COLO668 (cell line): ENCODE data around the gene MAP2K2.
A peak's percentile ranks its signal among the peaks of the same experiment; 100 is the strongest.

Source experiments
- DNase-seq: peaks from one replicate; lab custom pipeline; 2025; ENCODE audit not compliant: unreplicated experiment; lab: John Stamatoyannopoulos, UW

MAP2K2 gene

DNA sequence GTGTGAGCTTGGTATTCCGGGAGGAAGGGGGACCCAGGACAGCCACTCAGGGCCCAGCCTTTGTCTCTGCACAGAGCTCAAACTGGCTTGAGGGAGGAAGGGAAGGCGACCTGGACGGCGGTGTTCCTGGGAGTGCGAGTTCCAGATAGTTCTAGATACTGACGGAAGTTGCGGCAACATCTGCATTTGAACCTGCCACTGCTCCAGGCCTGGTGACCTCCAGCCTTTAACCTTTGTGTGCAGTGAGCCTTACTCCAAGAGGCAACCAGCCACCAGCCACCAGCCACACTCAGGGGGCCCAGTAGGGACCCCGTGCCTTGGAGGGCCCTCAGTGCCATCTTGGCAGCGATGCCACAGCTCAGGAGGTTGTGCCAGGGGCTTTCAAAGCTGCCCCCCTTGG, 41.8 kb downstream of the MAP2K2 start:
- DNase-seq = no peak

DNA sequence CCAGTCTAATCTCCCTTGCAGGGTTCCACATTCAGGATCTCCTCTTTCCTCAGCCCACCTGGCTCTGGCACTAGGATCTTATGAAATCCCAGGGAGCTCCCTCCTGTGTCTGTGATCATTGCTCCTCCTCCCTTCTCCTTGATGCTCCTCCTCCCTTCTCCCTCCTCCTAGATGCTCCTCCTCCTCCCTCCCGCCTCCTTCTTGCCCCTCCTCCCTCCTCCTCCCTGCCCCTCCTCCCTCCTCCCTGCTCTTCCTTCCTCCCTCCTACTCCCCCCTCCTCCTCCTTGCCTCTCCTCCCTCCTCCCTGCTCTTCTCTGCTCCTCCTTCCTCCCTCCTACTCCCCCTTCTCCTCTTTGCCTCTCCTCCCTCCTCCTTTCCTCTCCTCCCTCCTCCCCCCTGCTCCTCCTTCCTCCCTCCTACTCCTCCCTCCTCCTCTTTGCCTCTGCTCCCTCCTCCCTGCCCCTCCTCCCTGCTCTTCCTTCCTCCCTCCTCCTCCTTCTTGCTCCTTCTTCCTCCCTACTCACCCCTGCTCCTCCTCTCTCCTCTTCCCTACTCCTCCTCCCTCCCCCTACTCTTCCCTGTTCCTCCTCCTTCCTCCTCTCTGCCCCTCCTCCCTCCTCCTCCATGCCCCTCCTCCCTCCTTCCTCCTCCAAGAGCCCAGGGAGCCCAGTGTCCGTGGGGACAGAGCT, 42.3 kb downstream of the MAP2K2 start:
- DNase-seq = no peak

DNA sequence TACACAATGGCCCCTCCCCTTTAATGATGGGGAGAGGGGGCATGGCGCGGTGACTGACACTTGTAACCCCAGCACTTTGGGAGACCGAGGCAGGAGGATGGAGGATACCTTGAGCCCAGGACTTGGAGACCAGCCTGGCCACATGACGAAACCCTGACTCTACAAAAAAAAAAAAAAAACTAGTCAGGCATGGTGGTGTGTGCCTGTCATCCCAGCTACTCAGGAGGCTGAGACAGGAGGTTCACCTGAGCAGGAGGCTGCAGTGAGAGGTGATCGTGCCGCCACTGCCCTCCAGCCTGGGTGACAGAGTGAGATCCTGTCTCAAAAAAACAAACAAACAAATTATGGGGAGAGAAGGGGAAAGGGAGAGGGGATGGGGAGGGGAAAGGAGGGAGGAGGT, 43.4 kb downstream of the MAP2K2 start:
- DNase-seq = no peak

DNA sequence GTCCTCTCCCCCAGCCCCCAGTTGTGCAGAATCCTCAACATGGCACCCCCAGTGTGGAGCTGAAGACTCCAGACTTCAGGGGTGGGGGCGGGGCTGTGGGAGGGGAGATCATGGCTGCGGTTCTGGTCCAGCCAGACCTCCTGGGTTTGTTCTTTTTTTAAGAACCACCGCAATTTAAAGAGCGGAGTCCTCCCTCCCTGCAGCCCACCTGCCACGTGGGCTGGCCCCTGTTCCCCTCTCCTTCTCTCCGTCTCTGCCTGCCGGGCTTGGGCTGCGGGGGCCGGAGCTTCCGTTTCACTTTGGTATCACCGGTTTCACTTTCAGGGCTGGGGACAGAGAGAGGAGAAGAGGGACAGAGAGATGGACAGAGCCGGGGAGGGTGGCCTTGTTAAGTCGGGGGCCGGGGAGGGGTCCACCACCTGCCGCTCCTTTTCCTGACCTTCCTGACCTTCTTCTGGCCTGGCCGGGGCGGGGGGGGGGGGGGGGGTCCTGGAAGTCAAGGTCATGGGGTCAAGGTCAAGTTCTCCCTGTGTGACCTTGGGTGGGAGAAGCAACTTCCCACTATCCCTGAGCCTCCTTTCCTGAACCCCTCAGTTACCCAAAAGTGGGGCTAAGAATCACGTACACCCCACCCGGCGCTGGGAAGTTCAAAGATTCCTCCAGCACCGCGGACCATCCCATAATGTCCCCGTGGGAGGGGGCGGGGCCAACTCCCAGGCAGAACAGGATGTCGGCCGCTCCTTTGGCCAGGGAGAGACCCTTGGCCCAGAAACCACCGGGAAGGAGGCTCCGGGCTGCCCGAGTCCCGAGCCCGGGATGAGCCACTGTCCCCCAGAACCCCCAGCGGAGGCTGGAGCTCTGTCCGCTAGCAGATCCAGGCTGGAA, 45.9 kb downstream of the MAP2K2 start:
- DNase-seq = peak; percentile 31

DNA sequence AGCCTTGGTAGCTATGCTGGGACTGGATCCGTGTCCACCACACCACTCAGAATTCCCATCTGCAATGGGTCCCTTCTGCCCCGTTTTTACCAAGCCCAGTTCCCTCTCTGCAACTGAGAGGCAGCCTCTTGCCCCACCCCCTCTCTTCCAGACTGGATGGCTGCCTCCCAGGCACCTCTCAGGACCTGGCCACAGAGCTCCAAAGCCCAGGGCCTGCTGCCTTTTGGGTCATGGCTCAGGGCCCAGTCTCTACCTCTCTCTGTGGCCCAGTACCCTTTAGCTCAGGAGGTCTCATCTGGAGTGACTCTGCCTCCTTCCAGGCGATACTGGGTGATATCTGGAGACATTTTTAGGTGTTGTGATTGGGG, 46.9 kb downstream of the MAP2K2 start:
- no peak for DNase-seq

DNA sequence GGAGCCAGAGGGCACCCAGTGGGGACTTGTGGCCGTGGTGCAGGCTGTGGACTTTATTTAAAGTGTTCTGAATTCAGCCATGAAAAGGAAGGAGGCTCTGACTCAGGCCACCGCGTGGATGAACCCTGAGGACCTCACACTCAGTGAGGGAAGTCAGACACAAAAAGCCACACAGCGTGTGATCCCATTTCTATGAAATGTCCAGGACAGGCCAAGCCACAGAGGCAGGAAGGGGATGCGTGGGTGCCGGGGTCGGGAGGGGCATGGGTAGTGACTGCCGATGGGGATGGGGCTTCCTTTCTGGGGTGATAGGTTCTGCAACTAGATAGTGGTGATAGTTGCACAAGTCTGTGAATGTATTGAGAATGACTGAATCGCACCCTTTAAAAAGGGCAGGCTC, 48.5 kb downstream of the MAP2K2 start:
- no peak for DNase-seq

DNA sequence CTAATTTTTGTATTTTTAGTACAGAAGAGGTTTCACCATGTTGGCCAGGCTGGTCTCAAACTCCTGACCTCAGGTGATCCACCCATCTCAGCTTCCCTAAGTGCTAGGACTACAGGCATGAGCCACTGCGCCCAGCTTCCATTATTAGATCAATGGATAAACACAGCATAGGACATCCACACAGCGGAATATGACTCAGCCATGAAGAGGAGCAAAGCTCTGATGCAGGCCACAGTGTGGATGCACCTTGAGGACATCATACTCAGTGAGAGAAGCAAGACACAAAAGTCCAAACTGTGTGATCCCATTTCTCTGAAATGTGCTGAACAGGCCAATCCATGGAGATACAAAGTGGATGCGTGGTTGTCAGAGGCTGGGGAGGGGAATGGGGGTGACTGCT, 52.3 kb downstream of the MAP2K2 start:
- no peak for DNase-seq

DNA sequence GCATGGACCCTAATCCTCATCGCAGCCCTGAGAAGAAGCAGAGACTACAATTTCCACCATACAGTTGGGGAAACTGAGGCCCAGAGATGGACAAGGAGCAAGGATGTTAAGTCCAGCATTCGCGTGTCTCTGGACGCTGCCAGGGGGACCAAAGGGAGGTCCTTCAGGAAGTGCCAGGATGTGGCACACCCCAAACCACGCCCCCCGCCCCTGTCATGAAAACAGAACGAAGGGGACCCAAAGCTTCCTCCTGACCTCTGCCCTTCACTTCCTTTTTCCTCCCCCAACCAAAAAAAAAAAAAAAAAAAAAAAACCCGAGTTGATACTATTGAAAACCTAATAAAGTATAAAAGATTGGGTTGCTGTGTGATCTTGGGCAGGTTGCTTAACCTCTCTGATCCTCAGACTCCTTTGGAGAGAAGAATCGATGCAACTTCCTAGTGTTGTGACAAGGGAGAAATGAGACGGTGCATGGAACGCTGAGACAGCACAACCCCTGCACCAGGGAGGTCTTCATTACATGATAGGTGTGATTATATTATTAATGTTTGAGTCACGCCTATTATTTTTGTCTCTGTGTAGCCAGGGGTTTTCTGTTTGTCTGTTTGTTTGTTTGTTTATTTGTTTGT, 54.5 kb downstream of the MAP2K2 start:
- no peak for DNase-seq

DNA sequence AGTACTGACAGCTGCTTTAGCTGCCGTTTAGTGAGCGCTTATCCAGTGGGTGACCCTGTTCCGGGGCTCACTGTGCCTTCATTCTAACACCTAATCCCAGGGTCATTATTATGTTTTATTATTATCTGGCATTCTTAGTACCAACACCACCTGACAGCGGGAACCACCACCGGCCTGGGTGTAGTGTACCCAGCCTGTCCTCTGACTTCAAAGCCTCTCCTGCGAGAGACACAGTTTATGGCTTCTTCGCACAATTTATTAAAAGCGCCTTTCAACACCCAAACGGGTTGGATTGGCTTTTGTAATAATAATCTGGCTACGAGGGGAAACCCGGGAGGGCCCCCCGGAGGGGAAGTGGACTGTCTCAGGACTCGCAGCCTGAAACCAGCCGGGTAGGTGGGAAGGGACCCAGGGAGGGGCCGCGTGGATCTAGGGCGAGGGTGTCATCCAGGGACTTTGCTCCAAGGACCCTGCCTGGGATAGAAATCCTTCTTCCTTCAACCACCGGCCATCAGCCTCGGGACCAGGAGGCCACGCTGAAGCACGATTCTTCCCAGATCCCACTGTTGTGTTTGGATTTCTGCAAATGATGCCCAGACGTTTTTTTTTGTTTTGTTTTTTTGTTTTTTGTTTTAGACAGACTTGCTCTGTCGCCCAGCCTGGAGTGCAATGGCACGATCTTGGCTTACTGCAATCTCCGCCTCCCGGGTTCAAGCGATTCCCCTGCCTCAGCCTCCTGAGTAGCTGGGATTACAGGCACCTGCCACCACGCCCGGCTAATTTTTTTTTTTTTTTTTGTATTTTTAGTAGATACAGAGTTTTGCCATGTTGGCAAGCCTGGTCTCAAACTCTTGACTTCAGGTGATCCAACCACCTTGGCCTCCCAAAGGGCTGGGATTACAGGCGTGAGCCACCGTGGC, 55.6 kb downstream of the MAP2K2 start:
- no peak for DNase-seq

DNA sequence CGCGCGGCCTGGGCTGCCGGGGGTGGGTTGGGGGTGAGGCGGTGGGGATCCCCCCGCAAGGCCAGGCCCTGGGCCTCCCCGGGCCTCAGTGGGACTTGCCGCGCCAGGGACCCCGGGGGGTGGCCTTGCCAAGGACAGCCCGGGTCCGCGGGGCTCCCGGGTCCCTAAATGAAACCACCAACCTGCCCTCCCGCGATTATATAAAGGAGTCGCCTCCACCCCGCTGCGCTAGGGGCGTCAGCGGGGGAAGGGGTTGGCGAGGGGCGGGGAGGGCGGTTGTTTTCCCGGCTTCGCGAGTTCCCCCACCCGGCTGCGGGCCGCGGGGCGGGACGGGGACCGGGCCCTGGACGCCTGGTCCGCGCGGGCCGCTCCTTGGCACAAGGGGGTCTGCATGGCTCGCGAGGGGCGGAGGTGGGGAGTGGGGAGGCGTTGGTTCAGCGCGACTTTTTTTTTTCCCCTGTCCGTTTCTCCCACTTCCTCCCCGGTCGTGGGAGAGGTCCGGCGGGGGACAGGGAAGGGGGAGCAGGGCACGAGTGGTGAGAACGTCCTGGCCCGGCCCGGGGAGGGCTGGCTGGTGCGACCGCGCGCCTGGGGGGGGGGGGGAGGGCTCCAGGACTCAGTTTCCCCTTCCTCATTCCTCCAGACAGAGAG, 56.4 kb downstream of the MAP2K2 start:
- DNase-seq = peak; percentile 40

DNA sequence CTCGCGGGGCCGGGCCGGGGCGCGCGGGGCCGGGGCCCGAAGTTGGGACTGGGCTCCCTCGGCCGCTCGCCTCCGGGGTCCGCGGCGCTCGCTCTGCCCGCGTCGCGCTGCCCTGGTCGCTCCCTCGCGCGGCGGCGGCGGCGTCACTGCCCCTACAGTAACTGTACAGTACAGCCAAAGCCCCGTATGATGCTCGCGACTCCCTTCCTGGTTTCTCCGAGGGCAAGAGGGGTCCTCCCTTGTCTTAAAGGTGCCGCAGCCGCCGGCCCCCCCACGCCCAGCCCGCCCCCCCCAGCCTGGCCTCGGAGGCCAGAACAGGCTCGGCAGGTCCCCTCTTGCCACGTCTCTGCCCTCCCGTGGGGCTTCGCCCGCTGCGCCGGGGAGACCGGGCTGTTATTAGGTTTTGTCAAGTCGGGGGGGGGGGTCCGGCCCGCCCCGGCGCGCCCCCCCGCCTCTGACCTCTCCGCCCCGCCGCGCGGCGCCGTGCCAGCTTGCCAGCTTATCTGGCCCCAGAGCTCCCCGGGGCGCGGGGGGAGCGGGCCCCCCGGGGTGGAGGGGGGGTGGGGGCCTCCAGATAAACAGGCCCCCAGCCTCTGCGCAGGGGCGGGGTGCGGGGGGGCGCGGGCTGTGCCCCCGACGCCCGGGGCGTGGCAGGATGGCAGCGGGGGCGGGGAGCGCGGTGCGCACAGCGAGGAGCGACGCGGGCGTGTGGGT, 57.1 kb downstream of the MAP2K2 start, which contains the start of gene ZBTB7A:
Gene ZBTB7A, minus strand, starts transcription at position 218 of the 714 bp plus-strand sequence. CDS start 11,667 bp downstream, outside the sequence.
- DNase-seq = peak; percentile 71

DNA sequence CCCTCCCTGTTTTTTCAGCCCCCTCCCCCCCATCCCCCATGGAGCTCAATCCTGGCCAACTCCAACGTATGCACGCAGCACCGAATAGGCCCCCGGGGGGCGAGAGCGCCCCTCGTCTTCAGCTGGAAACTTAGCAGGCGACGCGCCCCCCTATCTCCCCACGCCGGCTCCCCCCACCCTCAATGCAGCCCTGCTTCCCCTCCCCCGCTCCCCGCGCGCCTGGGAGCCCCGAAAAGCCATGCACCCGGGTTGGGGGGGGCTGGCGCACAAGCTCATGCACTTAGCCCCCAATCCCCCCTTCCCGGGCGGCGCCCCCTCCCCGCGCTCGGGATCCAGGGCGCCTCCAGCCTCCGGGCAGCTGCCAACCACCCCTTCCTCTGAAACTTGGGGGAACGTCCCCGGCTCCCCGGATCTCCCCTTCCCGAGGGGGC, 57.7 kb downstream of the MAP2K2 start:
- no peak for DNase-seq

DNA sequence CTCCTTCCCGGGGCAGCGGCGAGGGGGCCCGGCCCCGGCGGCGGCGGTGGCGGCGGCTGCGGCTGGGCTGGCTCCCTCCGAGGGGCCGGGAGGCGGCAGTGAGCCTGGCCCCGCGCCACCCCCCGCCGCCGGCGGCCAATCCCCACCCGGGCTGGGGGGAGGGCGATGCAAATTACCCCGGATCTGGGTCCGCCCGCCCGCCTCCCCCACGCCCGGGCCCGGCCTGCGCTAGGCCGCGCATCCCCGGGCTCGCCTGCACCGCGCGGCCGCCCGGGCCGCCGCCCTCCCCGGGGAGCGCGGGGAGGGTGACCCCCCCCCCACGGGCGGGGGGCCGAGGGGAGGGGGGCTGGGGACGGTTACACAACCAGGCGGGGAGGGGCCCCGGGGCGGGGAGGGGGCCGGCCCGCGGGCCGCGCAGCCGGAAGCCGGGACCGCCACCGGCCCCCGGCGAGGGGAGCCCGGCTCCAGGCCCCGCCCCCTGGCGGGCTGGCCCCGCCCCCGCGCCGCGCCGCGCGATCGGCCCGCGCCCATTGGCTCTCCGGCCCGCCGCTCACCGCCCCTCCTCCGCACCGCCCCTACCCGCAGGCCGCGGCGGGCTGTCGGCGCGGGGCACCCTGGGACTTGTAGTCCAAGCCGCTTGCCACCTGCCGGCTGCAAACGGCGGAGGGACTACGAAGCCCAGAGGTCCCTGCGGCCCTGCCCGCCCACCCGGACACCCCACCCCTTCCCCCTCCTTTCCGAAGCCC, 58.3 kb downstream of the MAP2K2 start:
- peak; percentile 96 for DNase-seq

DNA sequence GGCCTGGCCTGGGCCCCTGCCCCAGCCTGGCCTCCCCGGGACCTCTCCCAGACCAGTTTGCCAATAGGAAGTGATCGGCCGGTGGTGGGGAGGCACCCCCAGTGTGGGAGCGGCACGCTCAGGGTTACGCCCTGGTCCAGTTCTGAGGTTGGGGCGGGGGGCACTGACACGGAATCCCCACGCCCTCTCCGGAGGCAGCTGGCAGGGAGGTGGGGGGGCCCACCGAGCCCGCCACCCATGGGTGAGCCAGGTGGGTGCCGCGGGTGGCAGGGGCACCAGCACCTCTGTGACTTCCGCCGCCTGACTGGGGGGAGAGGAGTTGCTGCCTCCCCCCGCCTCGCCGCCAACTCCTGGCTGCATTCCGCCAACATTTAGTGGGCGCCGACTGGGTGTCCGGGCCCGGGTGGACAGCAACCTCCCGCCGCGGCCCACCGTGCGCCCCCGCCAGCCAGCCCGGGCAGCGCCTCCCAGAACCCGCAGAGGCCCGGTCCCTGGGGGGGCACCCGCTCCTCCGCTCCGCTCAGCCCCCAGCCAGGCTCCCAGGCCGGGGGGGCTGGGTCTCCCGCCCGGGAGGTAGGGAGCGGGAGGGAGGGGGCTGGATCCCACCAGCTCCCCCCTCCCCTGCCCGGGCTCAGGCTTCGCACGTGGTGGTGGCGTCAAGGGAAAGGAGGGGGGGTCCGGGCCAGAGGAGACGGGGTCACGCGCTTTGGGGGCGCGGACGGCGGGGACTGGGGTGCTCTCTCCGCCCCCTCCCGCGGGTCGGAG, 59.2 kb downstream of the MAP2K2 start:
- DNase-seq = peak; percentile 49

DNA sequence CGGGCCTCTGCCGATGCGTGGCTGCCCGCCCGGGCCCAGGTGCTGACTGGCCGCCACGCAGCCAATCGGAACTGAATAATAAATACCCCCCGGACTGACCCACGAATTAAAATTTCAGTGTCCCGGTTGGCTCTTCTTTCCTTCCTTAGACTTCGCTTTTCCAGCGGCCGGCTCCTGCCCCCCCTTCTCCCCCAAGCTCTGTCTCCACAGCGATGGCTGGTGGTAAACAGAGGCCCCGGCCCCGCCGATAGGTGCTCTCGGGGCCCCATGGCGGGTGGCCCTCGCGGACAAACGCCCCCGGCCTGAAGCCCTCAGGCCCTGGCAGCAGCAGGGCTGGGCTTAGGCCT, 59.8 kb downstream of the MAP2K2 start:
- DNase-seq = peak; percentile 60

DNA sequence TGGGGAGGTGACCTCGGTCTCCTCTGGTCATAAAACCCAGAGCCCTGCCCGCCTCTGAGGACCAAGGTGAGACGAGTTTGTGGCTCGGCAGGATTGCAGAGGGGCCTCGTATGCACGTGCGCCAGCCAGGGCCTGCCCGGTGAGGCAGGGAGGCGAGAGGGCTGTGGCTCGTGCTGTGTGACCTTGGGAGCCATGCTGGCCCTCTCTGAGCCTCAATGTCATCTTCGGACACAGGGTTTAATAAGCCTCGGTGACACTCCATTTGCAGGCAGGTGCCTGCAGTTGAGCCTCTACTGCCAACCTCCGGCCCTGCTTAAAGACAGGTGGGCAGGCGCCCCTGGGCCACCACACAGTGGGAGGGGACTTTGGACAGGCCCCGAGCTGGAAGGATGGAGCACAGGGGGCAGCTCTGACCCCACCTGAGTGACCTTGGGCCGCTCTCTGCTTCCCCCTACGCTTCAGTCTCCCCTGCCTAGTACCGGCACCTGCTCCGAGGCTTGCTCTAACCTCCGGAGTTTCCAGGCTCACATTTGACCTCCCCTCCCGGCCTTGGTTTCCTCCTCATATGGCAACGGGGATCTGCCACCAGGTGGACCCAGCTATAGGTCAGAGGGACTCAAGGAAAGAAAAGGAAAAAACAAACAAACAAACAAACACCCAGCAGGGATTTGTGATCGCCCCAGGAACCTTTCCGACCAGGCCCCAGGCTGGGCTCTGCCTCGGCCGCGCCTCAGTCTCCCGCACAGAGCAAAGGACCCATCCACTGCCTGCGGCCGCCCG, 60.4 kb downstream of the MAP2K2 start:
- peak; percentile 53 for DNase-seq
